ENCODE results near the gene SMIM30.

DNA sequence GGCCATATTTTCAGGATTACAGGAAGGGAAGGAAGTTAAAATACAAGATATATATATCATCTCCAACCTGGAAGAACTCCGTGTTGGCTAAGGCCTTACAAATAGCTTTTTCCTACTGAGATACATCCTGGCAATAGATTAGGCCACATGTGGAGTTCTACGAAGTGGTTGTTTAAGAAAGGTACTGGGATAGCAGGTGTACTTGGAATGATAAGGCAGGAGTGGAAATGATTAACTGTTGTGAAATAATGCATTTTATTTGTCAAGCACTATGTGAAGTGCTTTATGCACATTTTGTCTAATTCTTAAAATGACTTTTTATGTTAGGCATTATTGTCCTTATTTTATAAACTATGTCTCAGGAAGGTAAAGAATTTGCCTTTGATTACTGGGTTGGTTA is 18.9 kb upstream of the SMIM30 start:
- TF ChIP-seq POLR2A (IDR thresholded peaks at IDR 0.05): no peak
- TF ChIP-seq, protein P1, sequence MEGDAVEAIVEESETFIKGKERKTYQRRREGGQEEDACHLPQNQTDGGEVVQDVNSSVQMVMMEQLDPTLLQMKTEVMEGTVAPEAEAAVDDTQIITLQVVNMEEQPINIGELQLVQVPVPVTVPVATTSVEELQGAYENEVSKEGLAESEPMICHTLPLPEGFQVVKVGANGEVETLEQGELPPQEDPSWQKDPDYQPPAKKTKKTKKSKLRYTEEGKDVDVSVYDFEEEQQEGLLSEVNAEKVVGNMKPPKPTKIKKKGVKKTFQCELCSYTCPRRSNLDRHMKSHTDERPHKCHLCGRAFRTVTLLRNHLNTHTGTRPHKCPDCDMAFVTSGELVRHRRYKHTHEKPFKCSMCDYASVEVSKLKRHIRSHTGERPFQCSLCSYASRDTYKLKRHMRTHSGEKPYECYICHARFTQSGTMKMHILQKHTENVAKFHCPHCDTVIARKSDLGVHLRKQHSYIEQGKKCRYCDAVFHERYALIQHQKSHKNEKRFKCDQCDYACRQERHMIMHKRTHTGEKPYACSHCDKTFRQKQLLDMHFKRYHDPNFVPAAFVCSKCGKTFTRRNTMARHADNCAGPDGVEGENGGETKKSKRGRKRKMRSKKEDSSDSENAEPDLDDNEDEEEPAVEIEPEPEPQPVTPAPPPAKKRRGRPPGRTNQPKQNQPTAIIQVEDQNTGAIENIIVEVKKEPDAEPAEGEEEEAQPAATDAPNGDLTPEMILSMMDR (IDR thresholded peaks at IDR 0.05): no peak
- TF ChIP-seq POLR2AphosphoS5 (IDR thresholded peaks at IDR 0.05): no peak

Data from gastroesophageal sphincter (tissue), 3 donors.